GM12878 (cell line): Measurements from ENCODE around the gene KHDC1L. TPM values are rescaled to one million over a fixed set of nuclear protein-coding genes. Genes with fewer than 3 reads are reported as not detected.

Experiments
- ATAC-seq: fragments of 200-7000 bp; cut with Tn5 transposase; 3 replicates; pipeline ENCODE4 v1.9.1; 2020; ENCODE audit warnings: mild to moderate bottlenecking, moderate library complexity
- BruUV-seq: library from RNA; stranded (reverse); fragments of 400-500 nt; replicated peaks from 2 replicates; lab custom pipeline; 2021; lab: Mats Ljungman, UMichigan
- CTCF ChIA-PET: fragments of 300-600 bp; sonication (Branson Sonifier 250); formaldehyde crosslinking; extraction: SDS; loops from one replicate; lab custom pipeline; 2021; ENCODE audit warnings: inconsistent platforms; lab: Yijun Ruan, JAX
- POLR2A ChIA-PET: fragments of 350-600 bp; formaldehyde crosslinking; extraction: SDS; loops from one replicate; lab custom pipeline; 2021; ENCODE audit warnings: inconsistent platforms; lab: Charles Lee
- RAD21 ChIA-PET: fragments of 300-600 bp; sonication (Branson Sonifier 250); formaldehyde crosslinking; loops from one replicate; lab custom pipeline; 2023; ENCODE audit warnings: antibody characterized with exemption; ENCODE audit not compliant: unreplicated experiment; lab: Charles Lee
- SMC1A ChIA-PET: fragments of 300-600 bp; sonication (Branson Sonifier 250); formaldehyde crosslinking; loops from one replicate; lab custom pipeline; 2023; ENCODE audit not compliant: unreplicated experiment, uncharacterized antibody; lab: Charles Lee
- DNase-seq: peaks from one replicate; pipeline ENCODE4 v3.0.0-alpha.2; 2011; ENCODE audit warnings: low read depth, low spot score
- FAIRE-seq: peaks from 3 replicates; lab custom pipeline; 2011; peaks lifted over from hg19 to GRCh38; lab: Jason Lieb, UNC
- H2AFZ ChIP-seq: 2 replicates; pipeline ENCODE4 v1.6.0; 2011; ENCODE audit warnings: low read depth, low read length, control low read depth; ENCODE audit not compliant: control insufficient read depth
- H3K27ac ChIP-seq: 2 replicates; pipeline ENCODE4 v1.5.1; 2011; ENCODE audit warnings: control low read depth; ENCODE audit not compliant: control insufficient read depth, insufficient read depth
- H3K27me3 ChIP-seq, 2 experiments: replicated peaks in 1 of 2; 2 replicates each; pipeline versions ENCODE4 v1.6.0 to v1.6.1; 2011; ENCODE audit warnings: low read length in 1 of 2; ENCODE audit not compliant: control insufficient read depth in 2 of 2, insufficient read depth in 2 of 2
- H3K36me3 ChIP-seq, 2 experiments: 2 replicates each; pipeline ENCODE4 v1.5.1; 2011; ENCODE audit warnings: low read length in 1 of 2; ENCODE audit not compliant: control insufficient read depth in 2 of 2, insufficient read depth in 2 of 2
- H3K4me1 ChIP-seq: 2 replicates; pipeline ENCODE4 v1.6.1; 2011; ENCODE audit warnings: mild to moderate bottlenecking, low read length, moderate library complexity, mixed read lengths; ENCODE audit not compliant: control insufficient read depth, insufficient read depth
- H3K4me2 ChIP-seq: 2 replicates; pipeline ENCODE4 v1.6.0; 2011; ENCODE audit warnings: control low read depth; ENCODE audit not compliant: control insufficient read depth, insufficient read depth
- H3K4me3 ChIP-seq: fragments of 200-600 bp; sonication (generic); 2 replicates; pipeline ENCODE4 v1.5.1; 2016
- H3K79me2 ChIP-seq: 2 replicates; pipeline ENCODE4 v1.6.0; 2011; ENCODE audit warnings: low read length; ENCODE audit not compliant: control insufficient read depth, insufficient read depth
- H3K9ac ChIP-seq: 2 replicates; pipeline ENCODE4 v1.8.0; 2011; ENCODE audit warnings: low read length, control low read depth, mixed read lengths; ENCODE audit not compliant: control insufficient read depth, insufficient read depth
- H3K9me3 ChIP-seq: replicated peaks from 3 replicates; pipeline ENCODE4 v1.5.1; 2011; ENCODE audit warnings: mild to moderate bottlenecking, low read length; ENCODE audit not compliant: control insufficient read depth, insufficient read depth
- H4K20me1 ChIP-seq: 2 replicates; pipeline ENCODE4 v1.6.0; 2011; ENCODE audit not compliant: control insufficient read depth, insufficient read depth
- ATF7 ChIP-seq: fragments of 450-650 bp; IDR thresholded peaks from 2 replicates; pipeline ENCODE4 v1.6.1; 2016; ENCODE audit warnings: low read depth, mild to moderate bottlenecking
- CBX3 ChIP-seq: fragments of 200-600 bp; sonication (generic); IDR thresholded peaks from 2 replicates; pipeline ENCODE4 v1.6.1; 2016; ENCODE audit warnings: low read depth, borderline replicate concordance
- CBX5 ChIP-seq: sonication (generic); IDR thresholded peaks from 2 replicates; pipeline ENCODE4 v1.6.1; 2016; ENCODE audit warnings: low read depth, moderate library complexity, mild to moderate bottlenecking, inconsistent platforms
- EGR1 ChIP-seq, 2 experiments: IDR thresholded peaks; 1 replicate in 1 of 2; 2 replicates in 1 of 2; pipeline ENCODE4 v1.6.1; 2011 to 2012; ENCODE audit warnings: low read depth in 2 of 2, low read length in 2 of 2, borderline replicate concordance in 1 of 2, mild to moderate bottlenecking in 1 of 2, moderate library complexity in 1 of 2
- MTA2 ChIP-seq: fragments of 450-650 bp; IDR thresholded peaks from 2 replicates; pipeline ENCODE4 v1.6.1; 2016; ENCODE audit warnings: low read depth, mild to moderate bottlenecking, moderate library complexity
- NFIC ChIP-seq: IDR thresholded peaks from 2 replicates; pipeline ENCODE4 v1.6.1; 2012; ENCODE audit warnings: low read depth, mild to moderate bottlenecking, inconsistent platforms, low read length, moderate library complexity
- PAX5 ChIP-seq: IDR thresholded peaks from 2 replicates; pipeline ENCODE4 v1.6.1; 2011; ENCODE audit warnings: low read depth, low read length, borderline replicate concordance
- PML ChIP-seq: IDR thresholded peaks from 2 replicates; pipeline ENCODE4 v1.6.1; 2012; ENCODE audit warnings: low read length, inconsistent platforms
- RB1 ChIP-seq: fragments of 450-650 bp; formaldehyde crosslinking; IDR thresholded peaks from 2 replicates; pipeline ENCODE4 v1.6.1; 2017; ENCODE audit warnings: mild to moderate bottlenecking, borderline replicate concordance
- RUNX3 ChIP-seq: IDR thresholded peaks from 2 replicates; pipeline ENCODE4 v1.6.1; 2012; ENCODE audit warnings: low read length, inconsistent platforms
- SMC3 ChIP-seq: IDR thresholded peaks from 2 replicates; pipeline ENCODE4 v1.6.1; 2011; ENCODE audit warnings: low read length, improper control_type of control experiment, borderline replicate concordance
- TCF3 ChIP-seq: IDR thresholded peaks from 2 replicates; pipeline ENCODE4 v1.6.1; 2012; ENCODE audit warnings: low read depth, mild to moderate bottlenecking, low read length, borderline replicate concordance; ENCODE audit not compliant: insufficient read depth
- ZBTB11 ChIP-seq: fragments of 450-650 bp; formaldehyde crosslinking; IDR thresholded peaks from 2 replicates; pipeline ENCODE4 v1.5.0; 2022; ENCODE audit warnings: mild to moderate bottlenecking, missing genetic modification characterization
- ZNF592 ChIP-seq: fragments of 450-650 bp; IDR thresholded peaks from 2 replicates; pipeline ENCODE4 v1.6.1; 2017; ENCODE audit warnings: mild to moderate bottlenecking, moderate library complexity
- WGBS: methylation state at CpG from one replicate; pipeline ENCODE4 v1.1.6; 2016; ENCODE audit warnings: low lambda C conversion rate; ENCODE audit not compliant: insufficient replicate concordance, insufficient coverage; ENCODE audit errors: missing lambda C conversion rate; 5-methylcytosine and 5-hydroxymethylcytosine counted together
- in situ Hi-C: fragments of 300-500 bp; cut with MboI; formaldehyde crosslinking; loops from 9 replicates; pipeline ENCODE4 v1.14.3; 2018; ENCODE audit warnings: mixed read lengths
- intact Hi-C: fragments of 100-400 bp; cut with micrococcal nuclease; formaldehyde crosslinking; loops from one replicate; pipeline ENCODE4 v1.14.2; 2022; ENCODE audit not compliant: unreplicated experiment
- polyA plus RNA-seq, 11 experiments: library from polyadenylated mRNA; depleted of rRNA in 4 of 11; unstranded in 6 of 11; stranded (reverse) in 5 of 11; fragments of >200 nt; fragmentation: Nextera tagmentation in 4 of 11; fragmentation: Illumina TruSeq in 1 of 11; extraction: Ambion mirVana in 4 of 11; extraction: Trizol in 1 of 11; gene quantifications; 1 replicate in 1 of 11; 2 replicates in 10 of 11; pipeline versions ENCODE4 v1.2.1 to v1.2.3, GENCODE V29; 2011 to 2016; ENCODE audit warnings: inconsistent platforms in 2 of 11, missing spikeins in 2 of 11, low read depth in 1 of 11
- total RNA-seq, 4 experiments: library from RNA; depleted of rRNA in 3 of 4; stranded (reverse); fragments of >200 nt in 3 of 4; fragmentation: Illumina TruSeq in 1 of 4; extraction: Trizol in 1 of 4; gene quantifications; 2 replicates each; pipeline versions ENCODE4 v1.2.1 to v1.2.3, GENCODE V29; 2013 to 2021

Gene KHDC1L
- total and polyA plus RNA-seq, 10 of the 15 experiments (the other 5 are each of a cell fraction or from before 2014, with no cell fraction given) = 0.12 to 0.37 (median 0.24) TPM; not detected in 4

- H3K9ac ChIP-seq = no peak overlapping the region
- intact Hi-C loops = loop anchor here (2.0 to 5.0 kb wide), 4 partner anchors 49 to 658 kb away; no protein-coding TSS in a partner anchor
- RAD21 ChIA-PET = interaction anchor here (1.0 to 4.5 kb wide), 2 partner anchors 560 to 564 kb away, joined by 4 to 29 read pairs; no protein-coding TSS in a partner anchor
- H3K9me3 ChIP-seq = no peaks in the 10 kb centered on the region
- H3K79me2 ChIP-seq = no peaks in the 10 kb centered on the region
- H4K20me1 ChIP-seq = no peaks in the 10 kb centered on the region
- 86% methylated on average over 6 of the region's 6 CpGs for WGBS
- in situ Hi-C loops = loop anchor here (5.0 kb wide), 1 partner anchor 563 kb away; no protein-coding TSS in a partner anchor
- FAIRE-seq (no peak), DNase-seq (no peak), ATAC-seq (peak; percentile 9; the same call in 2 of the 3 replicates)
- no peak overlapping the region for H3K27ac ChIP-seq
- SMC1A ChIA-PET = interaction anchor here (0.6 to 1.7 kb wide), 7 partner anchors 41 to 768 kb away, joined by 3 to 25 read pairs (median 4); no protein-coding TSS in a partner anchor
- H3K4me1 ChIP-seq = peaks cover 25% of the 10 kb centered on the region
- H3K4me3 ChIP-seq = no peak overlapping the region; the same call in 1 of the 2 replicates
- no peaks in the 10 kb centered on the region for H3K36me3 ChIP-seq
- CTCF ChIA-PET = interaction anchor here (0.8 to 3.8 kb wide), 9 partner anchors 50 to 770 kb away, joined by 3 to 29 read pairs (median 5); no protein-coding TSS in a partner anchor
- no TSS peak for BruUV-seq
- peak overlapping the region; percentile 56 for H2AFZ ChIP-seq
- POLR2A ChIA-PET = no interaction called here
- H3K4me2 ChIP-seq = peak overlapping the region; percentile 63
- H3K27me3 ChIP-seq = no peaks in the 10 kb centered on the region
- TF ChIP-seq CBX3 = no peak
- TF ChIP-seq TCF3 = no peak
- TF ChIP-seq CBX5 = no peak
- TF ChIP-seq SMC3 = no peak
- no peak for TF ChIP-seq RB1
- no peak for TF ChIP-seq PAX5
- TF ChIP-seq ZNF592 = no peak
- no peak for TF ChIP-seq RUNX3
- TF ChIP-seq ATF7 = no peak
- no peak for TF ChIP-seq ZBTB11
- TF ChIP-seq NFIC = no peak
- TF ChIP-seq EGR1 (IDR thresholded peaks at IDR 0.05; ENCODE audit: borderline replicate concordance in 1 of 2, low read depth in 2 of 2, low read length in 2 of 2) = no peak
- no peak for TF ChIP-seq MTA2
- no peak for TF ChIP-seq PML
These were observed 45.1 kb downstream of the KHDC1L start for GRCh38 chr6:73180076-73180738.
